ENCODE results near the gene CAMKMT.
"Not testable (repeated sequence)": the region's sequence is repeated elsewhere in the genome, so short reads cannot be mapped to it uniquely, and the experiment has no call there.

Gene CAMKMT

GRCh38 chr2:44573996-44574395 is 212.2 kb downstream of the CAMKMT start:
- Mint-ChIP-seq H3K36me3 (ENCODE audit: insufficient read depth) (no peaks in the 10 kb centered on the region), H3K27ac (ENCODE audit: low read depth) (no peak overlapping the region), H3K9me3 (no peaks in the 10 kb centered on the region), H3K4me1 (peaks cover 25% of the 10 kb centered on the region), H3K27me3 (no peaks in the 10 kb centered on the region), H3K4me3 (no peak overlapping the region)
- ATAC-seq (replicated peaks; ENCODE audit: extremely low read depth, poor library complexity, severe bottlenecking) (no peak), DNase-seq (ENCODE audit: low spot score in 2 of 2) (no peak)

DNA sequence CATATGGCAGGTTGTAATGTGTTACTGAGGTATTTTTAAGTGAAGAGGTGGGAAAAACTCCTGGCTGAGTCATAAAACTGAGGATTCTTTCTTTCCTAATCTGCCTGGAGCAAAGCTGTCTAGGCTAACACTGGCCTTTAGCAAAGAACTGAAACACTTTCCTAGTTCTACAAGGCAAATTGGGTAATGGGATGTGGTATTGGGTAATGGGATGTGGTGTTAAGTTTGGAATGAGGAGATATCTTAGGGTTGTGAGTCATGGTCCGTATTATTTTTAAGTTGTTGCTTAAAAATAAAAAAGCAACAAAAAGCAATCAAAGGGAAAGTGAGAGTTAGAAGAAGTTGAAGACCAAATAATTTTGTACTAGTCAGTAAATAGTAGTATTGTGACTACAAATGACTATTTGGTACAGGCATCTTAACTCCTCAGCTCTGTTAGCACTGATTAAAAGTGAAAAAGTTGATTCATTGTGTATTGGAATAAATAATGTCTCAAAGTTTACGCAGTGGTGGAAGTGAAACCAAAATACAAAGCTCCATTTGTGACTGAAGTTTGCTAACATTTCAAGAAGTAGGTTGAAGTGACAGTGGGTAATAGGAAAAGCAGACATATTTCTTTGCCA is 216.8 kb downstream of the CAMKMT start:
- Mint-ChIP-seq H3K27ac (ENCODE audit: low read depth) (no peak overlapping the region), H3K4me1 (peaks cover 22% of the 10 kb centered on the region), H3K4me3 (no peak overlapping the region), H3K9me3 (no peaks in the 10 kb centered on the region), H3K36me3 (ENCODE audit: insufficient read depth) (no peaks in the 10 kb centered on the region), H3K27me3 (no peaks in the 10 kb centered on the region)
- DNase-seq (ENCODE audit: low spot score in 2 of 2), result no peak
- ATAC-seq (replicated peaks; ENCODE audit: extremely low read depth, poor library complexity, severe bottlenecking), result no peak

DNA sequence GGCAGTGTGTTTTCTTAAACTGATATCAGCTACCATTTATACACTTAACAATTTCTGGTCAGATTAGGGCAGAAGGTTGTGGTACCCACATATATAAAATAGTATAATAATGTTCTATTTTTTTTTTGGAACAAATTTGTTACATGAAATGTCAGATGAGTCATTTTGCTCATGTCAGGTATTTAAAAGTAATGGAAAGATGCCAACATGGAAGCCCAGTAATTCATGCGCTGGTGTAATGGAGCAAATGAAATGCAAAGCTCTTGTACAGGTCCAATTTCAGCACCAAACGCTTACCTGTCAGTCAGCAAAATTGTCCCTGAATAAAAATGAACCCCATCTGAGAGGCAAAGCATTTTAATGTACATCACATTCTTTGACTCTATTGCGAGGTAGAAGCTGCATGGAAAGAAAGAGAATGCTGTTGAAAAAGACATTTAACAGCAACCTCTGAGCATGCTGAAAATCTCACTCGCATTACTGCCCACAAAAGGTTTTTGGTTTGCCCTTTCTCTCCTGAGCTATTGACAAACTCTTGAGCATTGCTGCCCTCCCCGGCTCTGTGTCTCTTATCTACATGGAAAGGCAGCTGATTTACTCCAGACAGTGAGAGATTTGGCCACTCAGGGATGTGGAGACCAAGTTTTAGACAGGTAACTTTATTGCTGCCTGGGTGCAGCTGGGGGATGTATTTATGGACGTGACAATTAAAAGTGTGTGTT is 217.5 kb downstream of the CAMKMT start:
- DNase-seq (ENCODE audit: low spot score in 2 of 2) (no peak), ATAC-seq (replicated peaks; ENCODE audit: extremely low read depth, poor library complexity, severe bottlenecking) (no peak)
- Mint-ChIP-seq H3K4me1 (peaks cover 22% of the 10 kb centered on the region), H3K4me3 (no peak overlapping the region), H3K27me3 (no peaks in the 10 kb centered on the region), H3K27ac (ENCODE audit: low read depth) (no peak overlapping the region), H3K9me3 (no peaks in the 10 kb centered on the region), H3K36me3 (ENCODE audit: insufficient read depth) (no peaks in the 10 kb centered on the region)

- no peaks in the 10 kb centered on the region for H3K36me3 Mint-ChIP-seq (ENCODE audit: insufficient read depth)
- no peak overlapping the region for H3K27ac Mint-ChIP-seq (ENCODE audit: low read depth)
- H3K4me3 Mint-ChIP-seq, result no peak overlapping the region
- ATAC-seq (replicated peaks; ENCODE audit: extremely low read depth, poor library complexity, severe bottlenecking) (no peak), DNase-seq (ENCODE audit: low spot score in 2 of 2) (no peak)
- H3K27me3 Mint-ChIP-seq, result no peaks in the 10 kb centered on the region
- H3K4me1 Mint-ChIP-seq, result peaks cover 22% of the 10 kb centered on the region
- no peaks in the 10 kb centered on the region for H3K9me3 Mint-ChIP-seq
Measured at GRCh38 chr2:44579837-44580230, 218.1 kb downstream of the CAMKMT start.

- H3K4me1 Mint-ChIP-seq, result peaks cover 28% of the 10 kb centered on the region
- no peaks in the 10 kb centered on the region for H3K36me3 Mint-ChIP-seq (ENCODE audit: insufficient read depth)
- no peaks in the 10 kb centered on the region for H3K27me3 Mint-ChIP-seq
- H3K9me3 Mint-ChIP-seq, result no peaks in the 10 kb centered on the region
- no peak overlapping the region for H3K4me3 Mint-ChIP-seq
- ATAC-seq (replicated peaks; ENCODE audit: extremely low read depth, poor library complexity, severe bottlenecking) (no peak), DNase-seq (ENCODE audit: low spot score in 2 of 2) (no peak)
- H3K27ac Mint-ChIP-seq (ENCODE audit: low read depth), result no peak overlapping the region
Measured at GRCh38 chr2:44580875-44581515, 219.2 kb downstream of the CAMKMT start.

GRCh38 chr2:44582363-44583008 is 220.7 kb downstream of the CAMKMT start:
- H3K4me3 Mint-ChIP-seq, result no peak overlapping the region
- no peaks in the 10 kb centered on the region for H3K36me3 Mint-ChIP-seq (ENCODE audit: insufficient read depth)
- H3K9me3 Mint-ChIP-seq, result no peaks in the 10 kb centered on the region
- H3K4me1 Mint-ChIP-seq, result peaks cover 24% of the 10 kb centered on the region
- no peak overlapping the region for H3K27ac Mint-ChIP-seq (ENCODE audit: low read depth)
- no peaks in the 10 kb centered on the region for H3K27me3 Mint-ChIP-seq
- no peak for ATAC-seq (replicated peaks; ENCODE audit: extremely low read depth, poor library complexity, severe bottlenecking)
- DNase-seq (ENCODE audit: low spot score in 2 of 2), result no peak

- not testable (repeated sequence) for DNase-seq (ENCODE audit: low spot score in 2 of 2); H3K27me3 Mint-ChIP-seq; H3K9me3 Mint-ChIP-seq; H3K4me1 Mint-ChIP-seq; H3K36me3 Mint-ChIP-seq (ENCODE audit: insufficient read depth); H3K27ac Mint-ChIP-seq (ENCODE audit: low read depth); H3K4me3 Mint-ChIP-seq; ATAC-seq (replicated peaks; ENCODE audit: extremely low read depth, poor library complexity, severe bottlenecking)
Measured at GRCh38 chr2:44595615-44596014, 233.9 kb downstream of the CAMKMT start.

DNA sequence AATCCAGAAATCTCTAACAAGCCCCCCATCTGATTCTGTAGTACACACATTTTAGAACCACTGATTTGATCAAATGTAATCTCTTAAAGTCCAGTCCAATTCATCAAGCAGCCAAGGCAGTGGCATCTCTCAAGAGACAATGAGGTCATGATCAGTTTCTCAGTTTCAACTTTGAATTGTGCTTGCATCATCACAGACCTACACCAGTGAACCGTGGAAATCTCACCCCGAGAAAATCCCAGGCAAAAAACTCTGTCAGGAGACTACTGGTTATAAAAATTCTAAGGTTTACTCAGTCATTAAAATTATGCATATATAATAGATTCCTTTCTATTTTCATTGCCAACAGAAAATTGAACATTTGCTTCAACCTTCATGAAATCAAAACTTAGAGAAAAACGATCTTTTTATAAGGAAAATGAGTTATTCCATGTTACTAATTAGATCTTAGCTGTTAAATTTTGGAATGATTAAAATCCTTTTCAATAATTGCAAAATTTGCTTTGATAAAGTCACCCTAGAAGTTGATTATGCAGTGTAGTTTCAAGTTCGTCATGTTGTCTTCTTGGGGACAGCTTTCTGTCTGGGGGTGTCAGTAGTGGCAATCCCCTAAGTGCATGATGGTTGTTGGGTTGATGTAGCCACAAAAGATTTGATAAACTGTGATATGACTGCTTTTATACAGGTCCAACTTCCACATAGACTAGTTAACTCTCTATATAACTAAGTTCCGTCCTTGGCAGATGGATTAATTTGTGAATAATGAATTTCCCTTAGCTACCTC is 235.0 kb downstream of the CAMKMT start:
- ATAC-seq (replicated peaks; ENCODE audit: extremely low read depth, poor library complexity, severe bottlenecking) (no peak), DNase-seq (ENCODE audit: low spot score in 2 of 2) (no peak)
- Mint-ChIP-seq H3K4me1 (no peaks in the 10 kb centered on the region), H3K27ac (ENCODE audit: low read depth) (no peak overlapping the region), H3K27me3 (no peaks in the 10 kb centered on the region), H3K36me3 (ENCODE audit: insufficient read depth) (no peaks in the 10 kb centered on the region), H3K9me3 (no peaks in the 10 kb centered on the region), H3K4me3 (no peak overlapping the region)

DNA sequence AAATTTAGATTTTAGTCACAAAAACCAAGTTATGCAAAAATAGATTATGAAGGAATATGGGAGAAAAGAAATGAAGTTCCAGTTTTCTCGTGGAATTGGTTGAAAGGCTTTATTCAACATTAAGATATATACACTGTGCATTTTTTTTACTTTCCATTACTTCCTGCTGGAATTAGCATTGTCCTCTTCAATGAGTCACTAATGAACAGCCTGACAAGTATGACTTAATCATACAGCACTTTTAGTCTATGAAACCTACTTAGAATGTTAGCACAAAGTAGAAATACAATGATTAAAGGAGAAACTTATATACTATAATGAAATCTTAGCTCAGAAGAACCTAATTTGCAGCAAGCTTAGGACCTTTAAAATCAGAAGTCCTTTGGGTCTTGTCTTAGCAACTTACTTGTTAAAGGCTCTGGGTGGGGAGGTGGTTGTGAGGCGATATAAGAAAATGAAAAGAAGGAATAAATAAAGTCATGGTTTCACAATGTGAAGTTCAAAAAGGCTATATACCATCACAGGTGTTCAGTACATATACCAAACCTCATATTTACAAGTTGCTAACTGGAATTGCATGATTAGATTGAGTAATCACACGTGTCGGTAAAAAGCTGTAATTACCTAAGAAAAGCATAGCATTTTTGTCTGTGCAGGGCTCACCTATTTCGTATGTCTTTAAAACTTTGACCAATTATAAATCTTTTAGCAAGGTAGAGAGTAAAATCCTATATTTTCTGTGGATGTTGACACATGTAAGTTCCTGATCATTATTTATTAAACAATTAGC is 236.8 kb downstream of the CAMKMT start:
- Mint-ChIP-seq H3K36me3 (ENCODE audit: insufficient read depth) (no peaks in the 10 kb centered on the region), H3K9me3 (no peaks in the 10 kb centered on the region), H3K27me3 (no peaks in the 10 kb centered on the region), H3K27ac (ENCODE audit: low read depth) (no peak overlapping the region), H3K4me3 (no peak overlapping the region), H3K4me1 (no peaks in the 10 kb centered on the region)
- no peak for ATAC-seq (replicated peaks; ENCODE audit: extremely low read depth, poor library complexity, severe bottlenecking)
- no peak for DNase-seq (ENCODE audit: low spot score in 2 of 2)

- Mint-ChIP-seq H3K9me3 (no peaks in the 10 kb centered on the region), H3K4me3 (no peak overlapping the region), H3K4me1 (no peaks in the 10 kb centered on the region), H3K27ac (ENCODE audit: low read depth) (no peak overlapping the region), H3K27me3 (no peaks in the 10 kb centered on the region), H3K36me3 (ENCODE audit: insufficient read depth) (no peaks in the 10 kb centered on the region)
- no peak for DNase-seq (ENCODE audit: low spot score in 2 of 2)
- no peak for ATAC-seq (replicated peaks; ENCODE audit: extremely low read depth, poor library complexity, severe bottlenecking)
Measured at GRCh38 chr2:44599130-44599529, 237.4 kb downstream of the CAMKMT start.

DNA sequence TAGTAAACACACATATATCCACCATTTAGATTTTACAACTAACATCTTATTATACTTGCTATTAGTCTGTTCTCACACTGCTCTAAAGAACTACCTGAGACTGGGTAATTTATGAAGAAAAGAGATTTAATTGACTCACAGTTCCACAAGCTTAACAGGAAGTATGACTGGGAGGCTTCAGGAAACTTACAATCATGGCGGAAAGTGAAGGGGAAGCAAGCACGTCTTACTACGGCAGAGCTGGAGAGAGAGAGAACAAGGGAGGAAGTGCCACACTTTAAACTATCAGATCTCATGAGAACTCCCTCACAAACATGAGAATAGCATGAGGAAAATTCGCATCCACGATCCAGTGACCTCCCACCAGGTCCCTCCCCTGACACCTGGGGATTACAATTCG is 240.7 kb downstream of the CAMKMT start:
- no peak for DNase-seq (ENCODE audit: low spot score in 2 of 2)
- H3K9me3 Mint-ChIP-seq, result no peaks in the 10 kb centered on the region
- H3K4me3 Mint-ChIP-seq, result no peak overlapping the region
- no peaks in the 10 kb centered on the region for H3K36me3 Mint-ChIP-seq (ENCODE audit: insufficient read depth)
- no peaks in the 10 kb centered on the region for H3K4me1 Mint-ChIP-seq
- ATAC-seq (replicated peaks; ENCODE audit: extremely low read depth, poor library complexity, severe bottlenecking), result no peak
- H3K27me3 Mint-ChIP-seq, result no peaks in the 10 kb centered on the region
- no peak overlapping the region for H3K27ac Mint-ChIP-seq (ENCODE audit: low read depth)

DNA sequence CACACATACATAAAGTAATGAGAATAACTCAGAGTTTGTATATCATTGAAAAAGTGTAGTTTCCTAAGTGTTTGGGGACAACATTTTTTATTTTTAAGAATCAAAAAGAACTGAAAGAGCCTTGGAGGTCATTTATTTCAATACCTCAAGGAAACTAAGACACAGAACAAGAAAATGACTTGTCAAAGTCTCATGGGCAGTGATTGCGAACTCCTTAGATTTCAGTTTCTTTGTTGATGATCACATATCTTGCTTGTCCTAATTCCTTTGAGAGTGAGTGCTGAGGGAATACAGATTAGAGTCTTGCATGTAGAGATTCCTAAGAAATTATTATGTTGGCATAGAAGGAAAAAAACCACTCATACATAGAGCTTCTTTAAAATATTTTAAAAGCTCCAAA is 243.8 kb downstream of the CAMKMT start:
- Mint-ChIP-seq H3K27me3 (no peaks in the 10 kb centered on the region), H3K4me3 (no peak overlapping the region), H3K27ac (ENCODE audit: low read depth) (no peak overlapping the region), H3K36me3 (ENCODE audit: insufficient read depth) (no peaks in the 10 kb centered on the region), H3K4me1 (no peaks in the 10 kb centered on the region), H3K9me3 (no peaks in the 10 kb centered on the region)
- DNase-seq (ENCODE audit: low spot score in 2 of 2) (no peak), ATAC-seq (replicated peaks; ENCODE audit: extremely low read depth, poor library complexity, severe bottlenecking) (no peak)

Measured in central memory CD8-positive, alpha-beta T cell (primary cell).